GM18861 (cell line): ENCODE data around the gene DCAF17.

Experiments used
- ATAC-seq: cut with Tn5 transposase; IDR thresholded peaks from one replicate; pipeline ENCODE4 v1.9.1; 2021; ENCODE audit not compliant: unreplicated experiment

DCAF17 gene

DNA sequence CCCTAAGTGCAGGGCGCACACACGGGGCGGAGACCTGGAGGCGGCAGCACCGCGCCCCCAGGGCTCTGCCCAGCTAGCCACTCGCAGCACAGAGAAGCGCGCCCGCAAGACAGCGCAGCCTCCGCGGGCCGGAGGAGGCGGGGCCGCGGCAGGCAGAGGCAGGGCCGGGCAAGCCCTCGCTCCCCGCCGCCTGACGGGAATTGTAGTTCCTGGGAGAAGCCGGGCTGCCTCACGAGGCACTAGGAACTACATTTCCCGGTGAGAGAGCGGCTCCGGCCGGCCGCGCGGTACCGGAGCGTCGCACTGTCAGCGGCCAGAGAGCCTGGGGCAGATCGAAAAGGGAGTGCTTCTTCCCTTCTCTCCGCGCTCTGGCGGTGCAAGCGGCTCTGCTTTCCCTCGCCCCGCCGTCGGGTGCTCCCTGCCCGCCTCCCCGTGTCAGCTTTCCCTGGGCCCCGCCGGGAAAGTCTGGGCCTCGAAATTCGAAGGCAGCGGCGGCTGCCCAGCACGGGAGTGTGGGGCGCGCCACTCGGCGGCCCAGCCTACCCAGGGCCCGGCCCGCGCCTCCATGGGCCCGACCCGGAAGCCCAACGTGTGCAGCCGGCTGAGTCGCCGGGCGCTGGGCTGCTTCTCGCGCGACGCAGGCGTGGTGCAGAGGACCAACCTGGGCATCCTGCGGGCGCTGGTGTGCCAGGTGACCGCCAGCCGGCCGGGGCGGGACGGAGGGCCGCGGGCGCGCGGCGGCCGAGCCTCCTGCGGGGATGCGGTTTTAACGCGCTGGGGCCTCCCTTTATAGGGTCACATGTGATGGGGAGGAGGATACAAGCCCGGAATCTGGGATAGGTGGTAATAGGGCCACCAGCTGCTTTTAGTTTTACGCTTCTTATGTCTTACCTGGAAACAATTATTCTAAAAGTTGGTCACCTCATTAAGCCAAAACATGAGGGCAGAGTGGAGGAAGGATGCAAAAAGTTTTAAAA is at the start of gene DCAF17:
DCAF17 (plus strand) TSS at position 214 of the 977 bp plus-strand sequence; CDS start at position 566, 352 bp downstream.
- peak; percentile 89 for ATAC-seq

DNA sequence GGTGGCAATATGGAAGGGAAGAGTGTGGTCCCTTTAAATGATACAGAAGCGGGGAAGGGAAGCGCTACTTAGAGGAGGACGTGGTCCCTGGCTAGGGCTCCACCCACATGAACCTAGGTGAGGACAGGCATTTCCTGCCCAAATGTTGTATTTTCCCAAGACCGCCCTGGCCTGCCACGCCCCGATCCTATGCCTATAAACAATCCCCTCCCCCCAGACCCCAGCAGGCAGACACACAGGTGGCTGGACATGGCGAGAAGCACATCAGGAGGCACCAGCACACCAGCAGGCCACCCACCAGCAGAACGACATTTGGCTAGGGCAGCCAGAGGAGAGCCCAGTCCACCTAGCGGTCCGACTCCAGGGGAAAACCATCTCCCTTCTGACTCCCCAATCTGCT is 47.4 kb upstream of the DCAF17 start:
- no peak for ATAC-seq

DNA sequence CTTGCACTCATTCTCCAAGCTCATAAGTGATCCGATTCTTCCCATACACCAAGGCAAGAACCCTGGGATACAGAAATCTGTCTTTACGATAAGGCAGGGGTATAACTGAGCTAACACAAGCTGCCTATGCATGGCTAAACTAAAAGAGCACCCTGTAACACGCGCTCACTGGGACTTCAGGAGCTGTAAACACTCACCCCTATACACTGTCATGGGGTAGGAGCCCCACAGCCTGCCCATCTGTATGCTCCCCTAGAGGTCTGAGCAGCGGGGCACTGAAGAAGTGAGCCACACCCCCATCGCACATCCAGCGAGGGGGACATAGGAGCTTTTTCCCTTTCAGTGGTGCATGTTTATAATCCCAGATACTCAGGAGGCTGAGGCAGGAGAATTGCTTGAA is 47.0 kb upstream of the DCAF17 start:
- no peak for ATAC-seq

DNA sequence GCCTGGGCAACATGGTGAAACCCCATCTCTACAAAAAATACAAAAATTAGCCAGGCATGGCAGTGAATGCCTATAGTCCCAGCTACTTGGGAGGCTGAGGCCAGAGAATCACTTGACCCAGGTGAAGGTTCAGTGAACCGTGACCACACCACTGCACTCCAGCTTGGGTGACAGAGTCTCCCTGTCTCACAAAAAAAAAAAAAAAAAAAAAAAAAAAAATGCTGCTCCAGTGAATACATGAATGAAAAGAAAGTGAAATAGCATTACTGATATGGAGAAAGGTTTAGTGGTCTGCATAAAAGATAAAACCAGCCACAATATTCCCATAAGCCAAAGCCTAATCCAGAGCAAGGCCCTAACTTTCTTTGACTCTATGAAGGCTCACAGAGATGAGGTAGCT is 44.7 kb upstream of the DCAF17 start:
- peak; percentile 35 for ATAC-seq

DNA sequence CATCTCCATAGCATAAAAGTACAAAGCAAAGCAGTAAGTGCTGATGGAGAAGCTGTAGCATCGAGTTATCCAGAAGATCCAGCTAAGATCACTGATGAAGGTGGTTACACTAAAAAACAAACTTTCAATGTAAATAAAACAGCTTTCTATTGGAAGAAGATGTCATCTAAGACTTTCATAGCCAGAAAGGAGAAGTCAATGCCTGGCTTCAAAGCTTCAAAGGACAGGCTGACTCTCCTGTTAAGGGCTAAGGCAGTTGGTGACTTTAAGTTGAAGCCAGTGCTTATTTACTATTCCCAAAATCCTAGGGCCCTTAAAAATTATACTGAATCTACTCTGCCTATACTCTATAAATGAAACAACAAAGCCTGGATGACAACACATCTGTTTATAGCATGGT is 44.2 kb upstream of the DCAF17 start:
- ATAC-seq: peak; percentile 6

DNA sequence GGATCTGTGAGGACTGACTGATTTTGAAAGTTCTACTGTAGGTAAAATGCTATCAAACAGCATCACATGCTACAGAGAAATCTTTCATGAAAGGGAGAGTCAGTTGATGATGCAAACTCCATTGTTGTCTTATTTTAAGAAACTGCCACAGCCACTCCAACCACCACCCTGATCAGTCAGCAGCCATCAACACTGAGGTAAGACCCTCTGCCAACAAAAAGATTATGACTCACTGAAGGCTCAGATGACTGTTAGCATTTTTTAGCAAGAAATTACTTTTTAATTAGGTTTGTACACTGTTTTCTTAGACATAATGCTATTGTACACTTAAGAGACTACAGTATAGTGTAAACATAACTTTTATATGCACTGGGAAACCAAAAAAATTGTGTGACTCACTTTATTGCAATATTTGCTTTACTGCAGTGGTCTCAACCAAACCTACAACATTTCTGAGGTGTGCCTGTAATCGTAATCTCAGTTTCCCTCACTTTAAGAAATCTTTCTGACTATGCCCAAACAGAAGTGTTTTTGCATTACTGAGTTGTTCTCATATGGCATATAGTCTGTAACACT is 43.0 kb upstream of the DCAF17 start:
- no peak for ATAC-seq

DNA sequence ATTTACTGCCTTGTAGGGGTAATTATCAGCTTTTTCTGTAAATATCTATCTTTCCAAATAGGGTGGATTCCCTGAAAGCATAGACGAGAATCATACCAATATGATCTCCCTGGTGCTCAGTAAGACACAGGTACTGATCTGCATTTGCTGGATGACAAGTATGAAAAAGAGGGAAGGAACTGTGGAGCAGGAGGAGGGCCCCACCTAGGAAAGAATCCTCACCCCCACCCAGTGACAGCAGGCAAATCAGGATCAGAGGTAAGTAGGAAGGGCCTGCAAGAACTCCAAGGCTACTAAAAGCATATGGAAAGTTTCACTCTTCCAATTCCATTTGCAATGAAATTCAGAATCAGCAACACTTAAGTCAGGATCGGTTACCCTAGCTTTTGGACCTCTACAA is 42.5 kb upstream of the DCAF17 start:
- ATAC-seq: no peak

DNA sequence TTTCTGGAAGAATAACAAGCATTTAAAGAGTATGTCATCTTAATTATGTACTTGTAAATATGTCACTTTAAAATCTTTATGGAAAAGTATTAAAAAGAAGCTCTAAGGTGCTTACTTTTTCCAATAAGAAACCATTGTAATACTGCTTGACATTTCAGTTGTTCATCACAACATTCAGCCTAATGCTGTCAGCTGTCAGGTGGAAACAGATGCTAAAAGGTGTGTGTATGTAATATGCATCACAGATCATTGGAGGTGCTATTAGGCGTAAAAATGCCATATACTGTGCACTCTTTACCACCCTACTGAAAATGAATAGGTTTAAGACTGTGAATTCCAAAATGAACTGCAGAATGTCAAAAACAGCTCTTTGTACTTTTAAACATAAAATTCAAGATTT is 40.5 kb upstream of the DCAF17 start:
- ATAC-seq: no peak

GRCh38 chr2:171394164-171394740 is 39.8 kb upstream of the DCAF17 start:
- ATAC-seq: no peak

DNA sequence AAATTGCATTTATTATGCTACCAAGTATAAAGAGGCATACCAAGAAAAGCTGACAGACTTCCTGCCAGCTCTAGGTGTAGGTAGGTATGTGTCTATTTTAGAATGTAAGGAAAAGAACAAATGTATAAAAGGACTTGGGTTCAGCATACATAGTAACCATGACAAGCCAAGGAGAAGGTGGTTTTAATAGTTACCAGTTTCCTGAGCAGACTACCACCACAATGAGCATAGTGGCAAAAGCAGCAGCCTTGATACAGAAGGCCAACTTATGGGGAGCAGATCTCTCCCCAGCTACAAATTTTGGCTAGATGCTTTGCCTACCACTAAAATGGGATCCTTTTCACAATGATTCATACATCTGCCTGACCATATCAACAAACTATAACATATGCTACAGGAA is 34.7 kb upstream of the DCAF17 start:
- no peak for ATAC-seq

GRCh38 chr2:171400395-171400794 is 33.6 kb upstream of the DCAF17 start:
- ATAC-seq: no peak

GRCh38 chr2:171401947-171402346 is 32.1 kb upstream of the DCAF17 start:
- no peak for ATAC-seq

DNA sequence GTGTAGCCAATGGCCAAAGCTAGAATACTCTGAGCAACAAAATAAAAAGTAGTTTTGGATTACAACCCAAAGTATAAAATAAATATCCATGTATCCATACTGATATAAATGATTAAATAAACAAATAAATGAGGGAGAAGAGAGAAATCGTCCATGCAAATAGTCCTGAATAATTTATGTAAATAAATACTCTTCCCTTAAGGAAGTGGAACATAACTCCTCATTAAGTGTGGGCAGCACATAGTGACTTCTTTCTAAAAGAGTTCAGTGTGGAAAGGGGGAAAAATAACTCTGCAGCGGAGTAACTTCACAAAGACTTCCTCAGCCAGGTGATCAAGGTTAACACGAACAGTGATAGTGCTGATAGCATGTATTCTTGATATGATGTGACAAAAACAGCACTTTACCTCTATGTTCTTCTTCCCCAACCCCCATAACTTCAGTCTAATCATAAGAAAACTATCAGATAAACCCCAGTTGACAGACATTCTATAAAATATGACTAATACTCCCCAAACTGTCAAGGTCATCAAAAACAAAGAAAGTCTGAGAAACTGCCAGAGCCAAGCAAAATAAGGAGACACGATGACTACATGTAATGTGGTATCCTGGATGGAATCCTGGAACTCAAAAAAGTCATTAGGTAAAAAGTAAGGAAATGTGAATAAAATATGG is 31.0 kb upstream of the DCAF17 start:
- no peak for ATAC-seq

GRCh38 chr2:171404261-171404660 is 29.8 kb upstream of the DCAF17 start:
- no peak for ATAC-seq

DNA sequence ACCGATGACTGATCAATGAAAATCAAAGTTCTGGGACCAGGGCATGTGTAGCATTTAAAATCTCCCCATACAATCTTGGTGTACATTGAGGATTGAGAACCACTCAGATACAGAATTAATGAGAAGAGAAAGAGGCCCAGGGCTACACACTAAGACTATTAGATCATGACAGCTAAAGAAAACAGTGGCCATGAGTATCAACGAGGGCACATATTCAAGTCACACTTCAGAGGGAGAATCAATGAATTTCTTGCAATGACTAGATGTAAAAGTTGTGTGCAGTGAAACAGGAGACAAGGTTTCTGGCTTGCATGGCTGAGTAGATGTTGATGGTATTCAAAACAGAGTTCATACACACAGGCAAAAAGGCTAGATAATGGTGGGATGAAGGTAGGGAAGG is 29.3 kb upstream of the DCAF17 start:
- ATAC-seq: no peak

- no peak for ATAC-seq
Observed at GRCh38 chr2:171405546-171405945, 28.5 kb upstream of the DCAF17 start.

DNA sequence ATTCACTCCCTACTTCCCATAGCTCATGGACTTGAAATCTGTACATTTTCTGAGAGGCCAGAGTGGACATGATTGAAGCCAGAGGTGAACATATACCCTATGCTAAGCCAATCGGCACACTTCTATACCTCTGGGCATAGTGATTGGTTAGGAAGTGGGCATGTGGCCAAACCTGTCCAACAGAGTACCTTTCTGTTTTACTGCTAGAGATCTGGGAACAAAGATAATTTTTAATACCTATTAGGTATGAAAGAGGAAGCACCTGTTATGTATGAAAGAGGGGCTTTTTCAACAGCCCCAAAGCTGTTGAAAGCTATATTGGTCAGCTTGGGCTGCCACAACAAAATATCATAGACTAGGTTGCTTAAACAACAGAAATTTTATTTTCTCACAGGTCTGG is 28.0 kb upstream of the DCAF17 start:
- ATAC-seq: peak; percentile 48

DNA sequence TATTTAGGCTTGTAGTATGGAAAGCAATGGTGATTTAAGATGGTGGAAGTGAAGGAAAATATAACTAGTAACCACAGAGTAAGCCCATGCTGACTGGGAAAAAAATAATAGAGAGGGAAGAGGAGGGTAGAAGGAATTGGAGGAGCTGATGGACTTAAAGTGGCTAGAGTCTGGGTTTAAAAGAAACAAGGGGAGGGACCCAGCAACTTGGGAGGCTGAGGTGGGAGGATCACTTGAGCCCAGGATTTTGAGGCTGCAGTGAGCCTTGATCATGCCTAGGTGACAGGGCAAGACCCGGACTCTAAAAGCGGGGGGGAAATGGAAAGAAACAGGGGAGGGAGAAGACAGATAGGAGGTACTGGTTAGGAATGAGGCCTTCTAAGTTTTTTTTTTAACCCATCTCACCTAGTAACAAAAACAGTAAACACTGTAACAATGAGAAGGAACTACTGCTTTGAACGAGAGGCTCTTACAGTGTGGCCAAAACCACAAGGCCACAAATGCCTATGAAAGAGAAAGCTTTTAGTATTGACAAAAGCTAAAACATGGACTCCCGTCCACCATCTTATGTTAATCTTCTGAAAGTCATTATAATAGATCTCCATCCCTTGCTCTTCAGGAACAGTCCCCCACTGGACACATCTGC is 26.9 kb upstream of the DCAF17 start:
- peak; percentile 67 for ATAC-seq

DNA sequence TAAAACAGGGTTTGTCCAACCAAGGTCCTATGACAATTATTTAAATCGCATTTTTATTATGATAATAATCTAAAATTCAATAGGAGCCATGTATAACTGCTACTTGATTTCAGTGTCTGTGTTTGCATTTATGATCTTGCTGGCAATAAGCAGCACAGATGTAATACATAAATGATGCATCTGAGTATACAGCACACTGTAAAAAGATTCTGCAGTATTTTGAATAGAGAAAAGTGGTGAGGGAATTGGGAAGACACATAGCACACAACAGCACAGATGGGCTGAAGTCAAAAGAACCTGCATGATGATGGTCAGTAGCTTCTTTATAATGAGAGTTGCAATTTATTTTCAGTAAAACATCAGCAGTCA is 26.4 kb upstream of the DCAF17 start:
- no peak for ATAC-seq

GRCh38 chr2:171409436-171409971 is 24.5 kb upstream of the DCAF17 start:
- no peak for ATAC-seq

DNA sequence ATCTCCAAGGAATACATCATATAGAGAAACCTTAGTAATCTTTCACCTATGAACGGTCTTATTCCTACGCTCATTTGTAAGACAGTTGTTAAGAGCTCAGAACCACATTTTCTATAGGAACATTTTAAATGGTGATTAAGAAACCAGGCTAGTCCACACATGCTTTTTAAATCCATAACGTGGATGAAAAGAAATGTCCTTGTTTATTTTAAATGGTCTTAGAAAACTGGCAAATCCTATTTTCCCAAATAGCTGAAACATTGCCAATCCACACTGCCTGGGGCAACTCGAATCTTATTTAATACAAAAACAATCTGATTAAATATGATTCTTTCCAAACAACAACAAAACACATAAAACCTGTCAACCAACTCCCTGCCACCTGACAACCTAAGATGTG is 23.9 kb upstream of the DCAF17 start:
- no peak for ATAC-seq
